ENCODE data around the gene C2CD3.
"Not testable (repeated sequence)": the region's sequence is repeated elsewhere in the genome, so short reads cannot be mapped to it uniquely, and the experiment has no call there.

The C2CD3 gene

GRCh38 chr11:74162681-74163467 lies 7.9 kb downstream of the C2CD3 start:
- no peak for DNase-seq (ENCODE audit: low read depth in 2 of 2)

GRCh38 chr11:74159642-74160041 lies 11.2 kb downstream of the C2CD3 start:
- DNase-seq (ENCODE audit: low read depth in 2 of 2): no peak

- no peak for DNase-seq (ENCODE audit: low read depth in 2 of 2)
These were observed 13.6 kb downstream of the C2CD3 start for GRCh38 chr11:74157169-74157568.

GRCh38 chr11:74154620-74155281 lies 16.1 kb downstream of the C2CD3 start:
- DNase-seq (ENCODE audit: low read depth in 2 of 2): no peak

- no peak for DNase-seq (ENCODE audit: low read depth in 2 of 2)
These were observed 17.6 kb downstream of the C2CD3 start for GRCh38 chr11:74153224-74153623.

- DNase-seq (ENCODE audit: low read depth in 2 of 2): no peak
These were observed 23.4 kb downstream of the C2CD3 start for GRCh38 chr11:74147199-74147929.

GRCh38 chr11:74144592-74144991 lies 26.2 kb downstream of the C2CD3 start:
- DNase-seq (ENCODE audit: low read depth in 2 of 2): no peak

GRCh38 chr11:74142624-74143023 lies 28.2 kb downstream of the C2CD3 start:
- no peak for DNase-seq (ENCODE audit: low read depth in 2 of 2)

GRCh38 chr11:74141908-74142307 lies 28.9 kb downstream of the C2CD3 start:
- DNase-seq (ENCODE audit: low read depth in 2 of 2): no peak

GRCh38 chr11:74141241-74141695 lies 29.5 kb downstream of the C2CD3 start:
- no peak for DNase-seq (ENCODE audit: low read depth in 2 of 2)

- DNase-seq (ENCODE audit: low read depth in 2 of 2): not testable (repeated sequence)
These were observed 30.8 kb downstream of the C2CD3 start for GRCh38 chr11:74139919-74140431.

- no peak for DNase-seq (ENCODE audit: low read depth in 2 of 2)
These were observed 31.5 kb downstream of the C2CD3 start for GRCh38 chr11:74139151-74139918.

GRCh38 chr11:74138572-74138971 lies 32.2 kb downstream of the C2CD3 start:
- no peak for DNase-seq (ENCODE audit: low read depth in 2 of 2)

GRCh38 chr11:74138021-74138420 lies 32.8 kb downstream of the C2CD3 start:
- no peak for DNase-seq (ENCODE audit: low read depth in 2 of 2)

GRCh38 chr11:74135127-74135840 lies 35.5 kb downstream of the C2CD3 start:
- no peak for DNase-seq (ENCODE audit: low read depth in 2 of 2)

GRCh38 chr11:74134661-74135060 lies 36.1 kb downstream of the C2CD3 start:
- DNase-seq (ENCODE audit: low read depth in 2 of 2): no peak

GRCh38 chr11:74133436-74133835 lies 37.4 kb downstream of the C2CD3 start:
- DNase-seq (ENCODE audit: low read depth in 2 of 2): no peak

GRCh38 chr11:74132833-74133232 lies 38.0 kb downstream of the C2CD3 start:
- no peak for DNase-seq (ENCODE audit: low read depth in 2 of 2)

GRCh38 chr11:74129121-74129520 lies 41.7 kb downstream of the C2CD3 start:
- DNase-seq (ENCODE audit: low read depth in 2 of 2): not testable (repeated sequence)

GRCh38 chr11:74123008-74123448 lies 47.8 kb downstream of the C2CD3 start:
- DNase-seq (ENCODE audit: low read depth in 2 of 2): no peak

- no peak for DNase-seq (ENCODE audit: low read depth in 2 of 2)
These were observed 49.0 kb downstream of the C2CD3 start for GRCh38 chr11:74121804-74122203.
